Endothelial cell of umbilical vein (primary cell): ENCODE data around the gene JAKMIP3. TPM values are rescaled to one million over a fixed set of nuclear protein-coding genes. Genes with fewer than 3 reads are reported as not detected.

Source experiments
- BruUV-seq: library from RNA; stranded (reverse); fragments of 400-500 nt; replicated peaks from 2 replicates; lab custom pipeline; 2021; lab: Mats Ljungman, UMichigan
- CTCF ChIA-PET: fragments of 300-600, 350-600 bp; sonication (Branson Sonifier 250); formaldehyde crosslinking; loops from one replicate; lab custom pipeline; 2021; ENCODE audit warnings: antibody characterized with exemption, inconsistent platforms; lab: Charles Lee
- POLR2A ChIA-PET: fragments of 300-600, 350-600 bp; sonication (Branson Sonifier 250); formaldehyde crosslinking; loops from one replicate; lab custom pipeline; 2021; ENCODE audit warnings: antibody characterized with exemption, inconsistent platforms; lab: Charles Lee
- DNase-seq: peaks from one replicate; pipeline ENCODE4 v3.0.0-alpha.2; 2011; ENCODE audit warnings: low read depth, low spot score
- FAIRE-seq: peaks from 2 replicates; lab custom pipeline; 2011; peaks lifted over from hg19 to GRCh38; lab: Jason Lieb, UNC
- H2AFZ ChIP-seq: 2 replicates; pipeline ENCODE4 v1.6.0; 2012; ENCODE audit warnings: low read depth, low read length, control low read depth, inconsistent platforms
- H3K27ac ChIP-seq: 2 replicates; pipeline ENCODE4 v1.5.1; 2011; ENCODE audit warnings: low read depth, mild to moderate bottlenecking, control low read depth, low read length, moderate library complexity; ENCODE audit not compliant: insufficient read depth
- H3K27me3 ChIP-seq, 2 experiments: 2 replicates each; pipeline versions ENCODE4 v1.6.0 to v1.6.1; 2011; ENCODE audit warnings: low read length in 2 of 2, mixed read lengths in 1 of 2; ENCODE audit not compliant: control insufficient read depth in 2 of 2, insufficient read depth in 2 of 2
- H3K36me3 ChIP-seq, 2 experiments: 2 replicates in 1 of 2; 3 replicates in 1 of 2; pipeline ENCODE4 v1.5.1; 2011; ENCODE audit warnings: low read length in 2 of 2, mild to moderate bottlenecking in 1 of 2, moderate library complexity in 1 of 2; ENCODE audit not compliant: control insufficient read depth in 2 of 2, insufficient read depth in 2 of 2; ENCODE audit errors: extremely low read depth in 1 of 2
- H3K4me1 ChIP-seq: 3 replicates; pipeline ENCODE4 v1.5.1; 2011; ENCODE audit warnings: mild to moderate bottlenecking, low read length; ENCODE audit not compliant: control insufficient read depth, insufficient read depth; ENCODE audit errors: extremely low read depth
- H3K4me2 ChIP-seq: 2 replicates; pipeline ENCODE4 v1.6.1; 2011; ENCODE audit warnings: low read length, control low read depth, mixed read lengths; ENCODE audit not compliant: insufficient read depth
- H3K4me3 ChIP-seq, 3 experiments: fragments of 200-600 bp in 1 of 3; sonication (generic), shearing (Covaris generic) in 1 of 3; replicated peaks in 1 of 3; 2 replicates each; pipeline ENCODE4 v1.5.1; 2011 to 2016; ENCODE audit warnings: control low read depth in 3 of 3, low read length in 3 of 3, mild to moderate bottlenecking in 2 of 3, inconsistent platforms in 1 of 3, low read depth in 1 of 3, moderate library complexity in 1 of 3; ENCODE audit not compliant: insufficient read depth in 1 of 3
- H3K79me2 ChIP-seq: 2 replicates; pipeline ENCODE4 v1.6.0; 2012; ENCODE audit warnings: low read length, inconsistent platforms; ENCODE audit not compliant: control insufficient read depth, insufficient read depth
- H3K9ac ChIP-seq: replicated peaks from 2 replicates; pipeline ENCODE3; 2011; ENCODE audit warnings: low read length, control low read depth; ENCODE audit not compliant: insufficient read depth; ENCODE audit errors: extremely low read depth
- H3K9me1 ChIP-seq: replicated peaks from 3 replicates; pipeline ENCODE4 v1.6.0; 2011; ENCODE audit warnings: mild to moderate bottlenecking, low read length; ENCODE audit not compliant: control insufficient read depth, insufficient read depth; ENCODE audit errors: extremely low read depth
- H3K9me3 ChIP-seq: replicated peaks from 2 replicates; pipeline ENCODE4 v1.5.1; 2012; ENCODE audit warnings: low read length, inconsistent platforms; ENCODE audit not compliant: control insufficient read depth, insufficient read depth
- H4K20me1 ChIP-seq: replicated peaks from 2 replicates; pipeline ENCODE3; 2011; ENCODE audit warnings: mild to moderate bottlenecking, low read length; ENCODE audit not compliant: control insufficient read depth, insufficient read depth; ENCODE audit errors: extremely low read depth
- CTCF ChIP-seq, 2 donors: IDR thresholded peaks; 1 replicate in 1 of 2; 2 replicates in 1 of 2; pipeline ENCODE4 v1.5.1; 2011; ENCODE audit warnings: low read length in 2 of 2, mild to moderate bottlenecking in 2 of 2, moderate library complexity in 2 of 2, control low read depth in 1 of 2, inconsistent platforms in 1 of 2, low read depth in 1 of 2; ENCODE audit not compliant: insufficient read depth in 1 of 2; ENCODE audit errors: extremely low read depth in 1 of 2
- EZH2 ChIP-seq: IDR thresholded peaks from 2 replicates; pipeline ENCODE4 v1.6.1; 2012; ENCODE audit warnings: borderline replicate concordance, low read depth, mild to moderate bottlenecking, moderate library complexity, low read length, inconsistent platforms; ENCODE audit not compliant: severe bottlenecking
- FOS ChIP-seq: IDR thresholded peaks from 2 replicates; pipeline ENCODE4 v1.6.1; 2011; ENCODE audit warnings: mild to moderate bottlenecking, low read length, moderate library complexity, borderline replicate concordance; ENCODE audit not compliant: insufficient read depth
- GATA2 ChIP-seq: IDR thresholded peaks from 2 replicates; pipeline ENCODE4 v1.7.0; 2011; ENCODE audit warnings: low read depth, mild to moderate bottlenecking, moderate library complexity, mixed read lengths, low read length; ENCODE audit not compliant: insufficient read length, insufficient read depth
- JUN ChIP-seq: IDR thresholded peaks from 2 replicates; pipeline ENCODE4 v1.6.1; 2011; ENCODE audit warnings: borderline replicate concordance, low read depth; ENCODE audit not compliant: insufficient read length, insufficient read depth
- MAX ChIP-seq: IDR thresholded peaks from 2 replicates; pipeline ENCODE4 v1.6.1; 2011; ENCODE audit not compliant: insufficient read depth, insufficient read length
- MYC ChIP-seq: IDR thresholded peaks from one replicate; pipeline ENCODE4 v1.6.1; 2011; ENCODE audit warnings: mild to moderate bottlenecking, low read depth, low read length
- POLR2A ChIP-seq: IDR thresholded peaks from 2 replicates; pipeline ENCODE4 v1.6.1; 2012; ENCODE audit warnings: low read depth, mild to moderate bottlenecking, control low read depth, low read length
- POLR2AphosphoS5 ChIP-seq: IDR thresholded peaks from 2 replicates; pipeline ENCODE4 v1.6.1; 2012; ENCODE audit warnings: low read depth, mild to moderate bottlenecking, control low read depth, low read length, moderate library complexity; ENCODE audit not compliant: insufficient read depth
- dilution Hi-C: fragments of 300-500 bp; cut with MboI; formaldehyde crosslinking; loops from one replicate; pipeline ENCODE4 v1.15.0; 2019; ENCODE audit warnings: low sequenced_read_pairs; ENCODE audit not compliant: extremely low pct_ligation_motif_present
- intact Hi-C: fragments of 100-400 bp; cut with micrococcal nuclease; formaldehyde crosslinking; loops from one replicate; pipeline ENCODE4 v1.10.0; 2022
- polyA plus RNA-seq, 4 experiments: library from polyadenylated mRNA; depleted of rRNA in 3 of 4; stranded (reverse) in 3 of 4; unstranded in 1 of 4; fragments of >200 nt; gene quantifications; 2 replicates each; pipeline versions ENCODE4 v1.2.1 to v1.2.3, GENCODE V29; 2011 to 2012; ENCODE audit warnings: missing spikeins in 1 of 4
- total RNA-seq: library from RNA; stranded (reverse); gene quantifications from 2 replicates; pipeline ENCODE4 v1.2.3, GENCODE V29; 2021

The JAKMIP3 gene
- total and polyA plus RNA-seq, 2 donors (not counting 3 experiments of a cell fraction or from before 2014, with no cell fraction given), result 0.01 TPM; not detected in 1

GRCh38 chr10:132064082-132064755, 1.5 kb upstream of the JAKMIP3 start:
- dilution Hi-C loops (no loop called here), intact Hi-C loops (no loop called here)
- Histone ChIP-seq H3K4me1 (no peaks in the 10 kb centered on the region), H3K9me3 (no peaks in the 10 kb centered on the region), H4K20me1 (no peaks in the 10 kb centered on the region), H3K9ac (no peak overlapping the region), H3K36me3 (no peaks in the 10 kb centered on the region), H3K4me3 (no peak overlapping the region), H3K27me3 (no peaks in the 10 kb centered on the region), H3K4me2 (no peak overlapping the region), H3K27ac (no peak overlapping the region), H2AFZ (no peak overlapping the region), H3K9me1 (no peaks in the 10 kb centered on the region), H3K79me2 (no peaks in the 10 kb centered on the region)
- ChIA-PET POLR2A (no interaction called here), CTCF (no interaction called here)
- no TSS peak for BruUV-seq
- FAIRE-seq (no peak), DNase-seq (no peak)
- TF ChIP-seq EZH2, result no peak
- no peak for TF ChIP-seq POLR2A
- TF ChIP-seq CTCF (IDR thresholded peaks at IDR 0.05; ENCODE audit: extremely low read depth in 1 of 2, insufficient read depth in 1 of 2, low read depth in 1 of 2, low read length in 2 of 2), result no peak
- TF ChIP-seq FOS, result no peak
- no peak for TF ChIP-seq MAX
- TF ChIP-seq MYC, result no peak
- no peak for TF ChIP-seq JUN
- TF ChIP-seq GATA2, result no peak
- no peak for TF ChIP-seq POLR2AphosphoS5
